Transverse colon (tissue), 3 donors: ENCODE measurements around the gene TVP23A.

Source experiments
- EP300 ChIP-seq: sonication (generic); formaldehyde crosslinking; IDR thresholded peaks from one replicate; pipeline ENCODE4 v1.6.1; 2017; ENCODE audit warnings: antibody characterized with exemption, low read depth
- POLR2A ChIP-seq: fragments of 450-650 bp; IDR thresholded peaks from one replicate; pipeline ENCODE4 v1.6.1; 2016; ENCODE audit warnings: antibody characterized with exemption, mild to moderate bottlenecking, moderate library complexity
- TF ChIP-seq, protein P1 (sequence below), 5 experiments: fragments of 200-600 bp in 3 of 5; fragments of 450-650 bp in 2 of 5; sonication (generic) in 3 of 5; IDR thresholded peaks; 1 replicate in 2 of 5; 2 replicates in 3 of 5; pipeline ENCODE4 v1.5.1; 2016 to 2017; ENCODE audit warnings: antibody characterized with exemption in 5 of 5, inconsistent platforms in 3 of 5, mild to moderate bottlenecking in 2 of 5, moderate library complexity in 1 of 5

DNA sequence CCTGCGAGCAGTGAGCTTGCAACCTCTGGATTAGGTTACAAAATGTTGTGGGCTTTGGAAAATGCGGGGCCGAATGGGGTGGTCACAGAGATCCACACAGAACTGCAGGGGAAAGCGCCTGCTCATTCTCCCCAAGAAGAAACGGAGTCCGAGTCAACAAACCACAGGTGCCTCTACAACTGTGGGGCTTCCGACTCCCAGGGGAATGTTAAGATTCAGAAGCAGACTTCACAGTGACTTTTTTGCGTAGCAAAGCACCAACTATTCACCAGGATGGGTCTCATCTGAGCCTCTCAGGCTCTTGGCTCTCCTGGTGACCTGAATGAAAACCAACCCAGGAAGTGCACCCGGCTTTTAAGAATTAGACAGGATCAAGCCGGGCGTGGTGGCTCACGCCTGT is 41.2 kb downstream of the TVP23A start:
- TF ChIP-seq, protein P1, sequence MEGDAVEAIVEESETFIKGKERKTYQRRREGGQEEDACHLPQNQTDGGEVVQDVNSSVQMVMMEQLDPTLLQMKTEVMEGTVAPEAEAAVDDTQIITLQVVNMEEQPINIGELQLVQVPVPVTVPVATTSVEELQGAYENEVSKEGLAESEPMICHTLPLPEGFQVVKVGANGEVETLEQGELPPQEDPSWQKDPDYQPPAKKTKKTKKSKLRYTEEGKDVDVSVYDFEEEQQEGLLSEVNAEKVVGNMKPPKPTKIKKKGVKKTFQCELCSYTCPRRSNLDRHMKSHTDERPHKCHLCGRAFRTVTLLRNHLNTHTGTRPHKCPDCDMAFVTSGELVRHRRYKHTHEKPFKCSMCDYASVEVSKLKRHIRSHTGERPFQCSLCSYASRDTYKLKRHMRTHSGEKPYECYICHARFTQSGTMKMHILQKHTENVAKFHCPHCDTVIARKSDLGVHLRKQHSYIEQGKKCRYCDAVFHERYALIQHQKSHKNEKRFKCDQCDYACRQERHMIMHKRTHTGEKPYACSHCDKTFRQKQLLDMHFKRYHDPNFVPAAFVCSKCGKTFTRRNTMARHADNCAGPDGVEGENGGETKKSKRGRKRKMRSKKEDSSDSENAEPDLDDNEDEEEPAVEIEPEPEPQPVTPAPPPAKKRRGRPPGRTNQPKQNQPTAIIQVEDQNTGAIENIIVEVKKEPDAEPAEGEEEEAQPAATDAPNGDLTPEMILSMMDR (IDR thresholded peaks at IDR 0.05) = no peak
- no peak for TF ChIP-seq EP300
- no peak for TF ChIP-seq POLR2A
